Tibial nerve (tissue), 4 donors: ENCODE data around the gene CACNA2D2.

Experiments used
- CTCF ChIP-seq, 5 experiments: fragments of 200-600 bp in 3 of 5; fragments of 450-650 bp in 2 of 5; sonication (generic) in 3 of 5; IDR thresholded peaks; one replicate each; pipeline ENCODE4 v1.5.1; 2016 to 2019; ENCODE audit warnings: antibody characterized with exemption in 5 of 5, mild to moderate bottlenecking in 3 of 5, moderate library complexity in 2 of 5
- EP300 ChIP-seq, 2 donors: sonication (generic); formaldehyde crosslinking; IDR thresholded peaks; one replicate each; pipeline ENCODE4 v1.6.1; 2017; ENCODE audit warnings: antibody characterized with exemption in 2 of 2, mild to moderate bottlenecking in 1 of 2
- POLR2A ChIP-seq, 2 donors: fragments of 450-650 bp; IDR thresholded peaks; one replicate each; pipeline ENCODE4 v1.6.1; 2017; ENCODE audit warnings: antibody characterized with exemption in 2 of 2, mild to moderate bottlenecking in 2 of 2, moderate library complexity in 2 of 2

- TF ChIP-seq POLR2A (IDR thresholded peaks at IDR 0.05) (no peak), CTCF (IDR thresholded peaks at IDR 0.05) (no peak), EP300 (IDR thresholded peaks at IDR 0.05) (peak in 1 of 2 donors; percentile 29)
These were observed 112.8 kb downstream of the CACNA2D2 start for GRCh38 chr3:50390508-50391224.
